Measurements from ENCODE around the gene SERPINA5.

SERPINA5 gene

GRCh38 chr14:94591073-94591472, 9.8 kb downstream of the SERPINA5 start:
- CTCF ChIA-PET: no interaction called here
- POLR2A ChIA-PET: no interaction called here
- no peak for TF ChIP-seq HDGF (IDR thresholded peaks at IDR 0.05; ENCODE audit: borderline replicate concordance)
- no peak for TF ChIP-seq ZNF384 (IDR thresholded peaks at IDR 0.05)
- TF ChIP-seq BHLHE40 (IDR thresholded peaks at IDR 0.05; ENCODE audit: borderline replicate concordance): no peak
- TF ChIP-seq ELF4 (IDR thresholded peaks at IDR 0.05): no peak
- TF ChIP-seq FOXK2 (IDR thresholded peaks at IDR 0.05): no peak
- no peak for TF ChIP-seq NFRKB (IDR thresholded peaks at IDR 0.05)
- TF ChIP-seq PKNOX1 (IDR thresholded peaks at IDR 0.05): no peak
- TF ChIP-seq FOXM1 (IDR thresholded peaks at IDR 0.05; ENCODE audit: borderline replicate concordance): no peak
- TF ChIP-seq L3MBTL2 (conservative IDR thresholded peaks at IDR 0.05): no peak
- no peak for TF ChIP-seq ARNT (IDR thresholded peaks at IDR 0.05)
- no peak for TF ChIP-seq LEF1 (IDR thresholded peaks at IDR 0.05; ENCODE audit: borderline replicate concordance)
- TF ChIP-seq CTBP1 (IDR thresholded peaks at IDR 0.05; ENCODE audit: borderline replicate concordance): no peak
- TF ChIP-seq FOXA1 (IDR thresholded peaks at IDR 0.05): no peak
- TF ChIP-seq SP1 (IDR thresholded peaks at IDR 0.05): no peak
- DNase-seq (ENCODE audit: extremely low spot score): no peak

GRCh38 chr14:94591871-94592270, 10.6 kb downstream of the SERPINA5 start:
- POLR2A ChIA-PET: no interaction called here
- no peak for TF ChIP-seq ZNF384 (IDR thresholded peaks at IDR 0.05)
- CTCF ChIA-PET: no interaction called here
- no peak for DNase-seq (ENCODE audit: extremely low spot score)

- TF ChIP-seq ELF4 (IDR thresholded peaks at IDR 0.05): no peak
- no peak for TF ChIP-seq TARDBP (IDR thresholded peaks at IDR 0.05)
- no peak for TF ChIP-seq CTBP1 (IDR thresholded peaks at IDR 0.05; ENCODE audit: borderline replicate concordance)
- TF ChIP-seq L3MBTL2 (conservative IDR thresholded peaks at IDR 0.05): no peak
- no peak for TF ChIP-seq SP1 (IDR thresholded peaks at IDR 0.05)
- no peak for TF ChIP-seq SUZ12 (IDR thresholded peaks at IDR 0.05)
- no peak for TF ChIP-seq NFRKB (IDR thresholded peaks at IDR 0.05)
- no peak for TF ChIP-seq FOXA1 (IDR thresholded peaks at IDR 0.05)
- no peak for TF ChIP-seq LEF1 (IDR thresholded peaks at IDR 0.05; ENCODE audit: borderline replicate concordance)
- TF ChIP-seq BHLHE40 (IDR thresholded peaks at IDR 0.05; ENCODE audit: borderline replicate concordance): no peak
- no peak for TF ChIP-seq FOXK2 (IDR thresholded peaks at IDR 0.05)
- no peak for TF ChIP-seq ARNT (IDR thresholded peaks at IDR 0.05)
- TF ChIP-seq ZNF384 (IDR thresholded peaks at IDR 0.05): no peak
- TF ChIP-seq FOXM1 (IDR thresholded peaks at IDR 0.05; ENCODE audit: borderline replicate concordance): no peak
- TF ChIP-seq PKNOX1 (IDR thresholded peaks at IDR 0.05): no peak
- no peak for TF ChIP-seq HDGF (IDR thresholded peaks at IDR 0.05; ENCODE audit: borderline replicate concordance)
- DNase-seq (ENCODE audit: extremely low spot score): no peak
- POLR2A ChIA-PET: no interaction called here
- CTCF ChIA-PET: no interaction called here
Measured at GRCh38 chr14:94592457-94592856, 11.2 kb downstream of the SERPINA5 start.

GRCh38 chr14:94593376-94593748, 12.1 kb downstream of the SERPINA5 start:
- POLR2A ChIA-PET: no interaction called here
- DNase-seq (ENCODE audit: extremely low spot score): no peak
- TF ChIP-seq PKNOX1 (IDR thresholded peaks at IDR 0.05) (no peak), TARDBP (IDR thresholded peaks at IDR 0.05) (no peak), NFRKB (IDR thresholded peaks at IDR 0.05) (no peak), FOXA1 (IDR thresholded peaks at IDR 0.05) (no peak), HDGF (IDR thresholded peaks at IDR 0.05; ENCODE audit: borderline replicate concordance) (no peak), SP1 (IDR thresholded peaks at IDR 0.05) (no peak), L3MBTL2 (conservative IDR thresholded peaks at IDR 0.05) (no peak), CTBP1 (IDR thresholded peaks at IDR 0.05; ENCODE audit: borderline replicate concordance) (no peak), LEF1 (IDR thresholded peaks at IDR 0.05; ENCODE audit: borderline replicate concordance) (no peak), SUZ12 (IDR thresholded peaks at IDR 0.05) (no peak), ZNF384 (IDR thresholded peaks at IDR 0.05) (no peak), ARNT (IDR thresholded peaks at IDR 0.05) (no peak), FOXM1 (IDR thresholded peaks at IDR 0.05; ENCODE audit: borderline replicate concordance) (no peak), BHLHE40 (IDR thresholded peaks at IDR 0.05; ENCODE audit: borderline replicate concordance) (no peak), ELF4 (IDR thresholded peaks at IDR 0.05) (no peak), FOXK2 (IDR thresholded peaks at IDR 0.05) (no peak)
- CTCF ChIA-PET: no interaction called here

- ChIA-PET POLR2A (no interaction called here), CTCF (no interaction called here)
- no peak for DNase-seq (ENCODE audit: extremely low spot score)
- TF ChIP-seq FOXM1 (IDR thresholded peaks at IDR 0.05; ENCODE audit: borderline replicate concordance): no peak
- TF ChIP-seq SUZ12 (IDR thresholded peaks at IDR 0.05): no peak
Measured at GRCh38 chr14:94593749-94594431, 12.7 kb downstream of the SERPINA5 start.

- DNase-seq (ENCODE audit: extremely low spot score): no peak
- ChIA-PET POLR2A (no interaction called here), CTCF (no interaction called here)
Measured at GRCh38 chr14:94594441-94594840, 13.2 kb downstream of the SERPINA5 start.

More at GRCh38 chr14:94594441-94594840, 13.2 kb downstream of the SERPINA5 start:
- TF ChIP-seq SP1 (IDR thresholded peaks at IDR 0.05) (no peak), FOXK2 (IDR thresholded peaks at IDR 0.05) (no peak), LEF1 (IDR thresholded peaks at IDR 0.05; ENCODE audit: borderline replicate concordance) (no peak), PKNOX1 (IDR thresholded peaks at IDR 0.05) (no peak), SUZ12 (IDR thresholded peaks at IDR 0.05) (no peak), ARNT (IDR thresholded peaks at IDR 0.05) (no peak), CTBP1 (IDR thresholded peaks at IDR 0.05; ENCODE audit: borderline replicate concordance) (no peak), FOXA1 (IDR thresholded peaks at IDR 0.05) (no peak), ELF4 (IDR thresholded peaks at IDR 0.05) (no peak), BHLHE40 (IDR thresholded peaks at IDR 0.05; ENCODE audit: borderline replicate concordance) (no peak), L3MBTL2 (conservative IDR thresholded peaks at IDR 0.05) (no peak)

Measured in HEK293T (cell line).